K562 (cell line): ENCODE data around the gene CCDC136. TPM values are rescaled to one million over a fixed set of nuclear protein-coding genes. Genes with fewer than 3 reads are reported as not detected.

ENCODE experiments used
- CBFB ChIP-seq: sonication (generic); formaldehyde crosslinking; IDR thresholded peaks from 2 replicates; pipeline ENCODE4 v1.4.0; 2020; ENCODE audit warnings: mild to moderate bottlenecking, missing genetic modification reagents
- CBX2 ChIP-seq: fragments of 200-600 bp; sonication (generic); IDR thresholded peaks from one replicate; pipeline ENCODE4 v1.6.1; 2012; ENCODE audit warnings: mild to moderate bottlenecking, low read length, inconsistent platforms; ENCODE audit not compliant: insufficient read depth, poor library complexity, severe bottlenecking
- CHD2 ChIP-seq: IDR thresholded peaks from 2 replicates; pipeline ENCODE4 v1.6.1; 2011; ENCODE audit warnings: low read depth, low read length
- FOSL1 ChIP-seq: fragments of 200-800 bp; sonication (Bioruptor generic); conservative IDR thresholded peaks from 2 replicates; pipeline ENCODE4 v1.6.1; 2016; ENCODE audit warnings: missing genetic modification characterization, missing compliant biosample characterization
- HNRNPK ChIP-seq: fragments of 200-400 bp; formaldehyde crosslinking; IDR thresholded peaks from one replicate; pipeline ENCODE4 v1.6.1; 2018; ENCODE audit warnings: mild to moderate bottlenecking, low read depth, low read length; ENCODE audit not compliant: poor library complexity, severe bottlenecking
- MTA1 ChIP-seq: fragments of 450-650 bp; IDR thresholded peaks from 2 replicates; pipeline ENCODE4 v1.6.1; 2017; ENCODE audit warnings: borderline replicate concordance
- MTA3 ChIP-seq: fragments of 450-650 bp; formaldehyde crosslinking; IDR thresholded peaks from 2 replicates; pipeline ENCODE4 v1.6.1; 2017; ENCODE audit warnings: mild to moderate bottlenecking, borderline replicate concordance
- NR2F6 ChIP-seq: fragments of 450-650 bp; formaldehyde crosslinking; IDR thresholded peaks from 2 replicates; pipeline ENCODE4 v1.4.0; 2020; ENCODE audit warnings: mild to moderate bottlenecking
- RBFOX2 ChIP-seq: fragments of 200-400 bp; formaldehyde crosslinking; IDR thresholded peaks from 2 replicates; pipeline ENCODE4 v1.6.1; 2017; ENCODE audit warnings: low read depth, mild to moderate bottlenecking, low read length, moderate library complexity
- RBM25 ChIP-seq: fragments of 200-400 bp; formaldehyde crosslinking; IDR thresholded peaks from 2 replicates; pipeline ENCODE4 v1.6.1; 2018; ENCODE audit warnings: low read length, low read depth, moderate library complexity; ENCODE audit not compliant: severe bottlenecking
- RFX7 ChIP-seq: fragments of 250-450 bp; sonication (Bioruptor Pico); IDR thresholded peaks from 2 replicates; pipeline ENCODE4 v1.5.1; 2021; ENCODE audit warnings: mild to moderate bottlenecking
- TRIM24 ChIP-seq, 2 experiments: fragments of 450-650 bp; IDR thresholded peaks; 2 replicates each; pipeline ENCODE4 v1.6.1; 2016
- TSHZ1 ChIP-seq: fragments of 250-450 bp; sonication (Bioruptor Pico); IDR thresholded peaks from 2 replicates; pipeline ENCODE4 v1.4.0; 2020; ENCODE audit warnings: mild to moderate bottlenecking, moderate library complexity
- XRCC5 ChIP-seq: fragments of 200-400 bp; formaldehyde crosslinking; IDR thresholded peaks from 2 replicates; pipeline ENCODE4 v1.6.1; 2017; ENCODE audit warnings: low read depth, mild to moderate bottlenecking, low read length
- ZKSCAN8 ChIP-seq: fragments of 200-800 bp; sonication (Bioruptor generic); IDR thresholded peaks from 2 replicates; pipeline ENCODE4 v1.6.1; 2016; ENCODE audit warnings: missing genetic modification characterization, missing compliant biosample characterization
- ZNF12 ChIP-seq: sonication (generic); formaldehyde crosslinking; IDR thresholded peaks from 2 replicates; pipeline ENCODE4 v1.4.0; 2020; ENCODE audit warnings: mild to moderate bottlenecking, missing genetic modification reagents
- ZNF41 ChIP-seq: fragments of 250-450 bp; sonication (Bioruptor Pico); conservative IDR thresholded peaks from 2 replicates; pipeline ENCODE4 v1.4.0; 2020; ENCODE audit warnings: mild to moderate bottlenecking
- ZNF511 ChIP-seq: sonication (generic); formaldehyde crosslinking; IDR thresholded peaks from 2 replicates; pipeline ENCODE4 v1.8.0; 2022; ENCODE audit warnings: mild to moderate bottlenecking, missing genetic modification reagents
- ZNF644 ChIP-seq: fragments of 200-800 bp; sonication (Bioruptor generic); IDR thresholded peaks from 2 replicates; pipeline ENCODE4 v1.6.1; 2016; ENCODE audit warnings: low read depth, missing genetic modification characterization, missing compliant biosample characterization
- polyA plus RNA-seq, 8 experiments: library from polyadenylated mRNA; depleted of rRNA in 4 of 8; stranded (reverse) in 5 of 8; unstranded in 3 of 8; fragments of >200 nt; fragmentation: Nextera tagmentation in 2 of 8; fragmentation: Illumina TruSeq in 1 of 8; extraction: Ambion mirVana in 2 of 8; extraction: Trizol in 1 of 8; gene quantifications; 2 replicates each; pipeline versions ENCODE4 v1.2.1 to v1.2.3, GENCODE V29; 2011 to 2014; ENCODE audit warnings: inconsistent platforms in 1 of 8, missing spikeins in 1 of 8
- total RNA-seq, 7 experiments: library from RNA; depleted of rRNA in 6 of 7; stranded (reverse); fragments of >200 nt in 6 of 7; fragmentation: Illumina TruSeq in 2 of 7; extraction: Trizol in 2 of 7; gene quantifications; 2 replicates each; pipeline versions ENCODE4 v1.2.1 to v1.2.3, GENCODE V29; 2011 to 2021; ENCODE audit warnings: low replicate concordance in 1 of 7
- TF ChIP-seq, protein P1 (sequence below): sonication (generic); formaldehyde crosslinking; IDR thresholded peaks from 2 replicates; pipeline ENCODE4 v1.8.1; 2023; ENCODE audit warnings: mild to moderate bottlenecking, missing genetic modification reagents
- TF ChIP-seq, protein P2 (sequence below): fragments of 250-450 bp; sonication (Bioruptor Pico); IDR thresholded peaks from 2 replicates; pipeline ENCODE4 v1.9.0; 2021; ENCODE audit warnings: mild to moderate bottlenecking, inconsistent platforms

CCDC136 gene
- total and polyA plus RNA-seq, 9 of the 15 experiments (the other 6 are each of a cell fraction or from before 2014, with no cell fraction given): 2.4 to 40.8 (median 26.5) TPM

- TF ChIP-seq TSHZ1 (CRISPR knock-in tag) (no peak), RBM25 (no peak), NR2F6 (CRISPR knock-in tag) (no peak), CHD2 (no peak), ZKSCAN8 (CRISPR knock-in tag) (no peak), CBX2 (no peak), XRCC5 (no peak), ZNF644 (tag) (no peak), TRIM24 (IDR thresholded peaks at IDR 0.05) (no peak), ZNF511 (CRISPR knock-in tag) (peak; percentile 58; the same call in 1 of the 2 replicates), HNRNPK (no peak), CBFB (CRISPR knock-in tag) (0 out of 2 replicates have a peak, but pooled peaks have one; percentile 37), MTA1 (no peak), ZNF41 (CRISPR knock-in tag) (no peak), ZNF12 (CRISPR knock-in tag) (no peak), MTA3 (no peak), RFX7 (CRISPR knock-in tag) (no peak), FOSL1 (tag) (no peak), RBFOX2 (peak; percentile 63)
- TF ChIP-seq, protein P1, sequence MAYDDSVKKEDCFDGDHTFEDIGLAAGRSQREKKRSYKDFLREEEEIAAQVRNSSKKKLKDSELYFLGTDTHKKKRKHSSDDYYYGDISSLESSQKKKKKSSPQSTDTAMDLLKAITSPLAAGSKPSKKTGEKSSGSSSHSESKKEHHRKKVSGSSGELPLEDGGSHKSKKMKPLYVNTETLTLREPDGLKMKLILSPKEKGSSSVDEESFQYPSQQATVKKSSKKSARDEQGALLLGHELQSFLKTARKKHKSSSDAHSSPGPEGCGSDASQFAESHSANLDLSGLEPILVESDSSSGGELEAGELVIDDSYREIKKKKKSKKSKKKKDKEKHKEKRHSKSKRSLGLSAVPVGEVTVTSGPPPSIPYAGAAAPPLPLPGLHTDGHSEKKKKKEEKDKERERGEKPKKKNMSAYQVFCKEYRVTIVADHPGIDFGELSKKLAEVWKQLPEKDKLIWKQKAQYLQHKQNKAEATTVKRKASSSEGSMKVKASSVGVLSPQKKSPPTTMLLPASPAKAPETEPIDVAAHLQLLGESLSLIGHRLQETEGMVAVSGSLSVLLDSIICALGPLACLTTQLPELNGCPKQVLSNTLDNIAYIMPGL (CRISPR knock-in tag): no peak
- TF ChIP-seq, protein P2, sequence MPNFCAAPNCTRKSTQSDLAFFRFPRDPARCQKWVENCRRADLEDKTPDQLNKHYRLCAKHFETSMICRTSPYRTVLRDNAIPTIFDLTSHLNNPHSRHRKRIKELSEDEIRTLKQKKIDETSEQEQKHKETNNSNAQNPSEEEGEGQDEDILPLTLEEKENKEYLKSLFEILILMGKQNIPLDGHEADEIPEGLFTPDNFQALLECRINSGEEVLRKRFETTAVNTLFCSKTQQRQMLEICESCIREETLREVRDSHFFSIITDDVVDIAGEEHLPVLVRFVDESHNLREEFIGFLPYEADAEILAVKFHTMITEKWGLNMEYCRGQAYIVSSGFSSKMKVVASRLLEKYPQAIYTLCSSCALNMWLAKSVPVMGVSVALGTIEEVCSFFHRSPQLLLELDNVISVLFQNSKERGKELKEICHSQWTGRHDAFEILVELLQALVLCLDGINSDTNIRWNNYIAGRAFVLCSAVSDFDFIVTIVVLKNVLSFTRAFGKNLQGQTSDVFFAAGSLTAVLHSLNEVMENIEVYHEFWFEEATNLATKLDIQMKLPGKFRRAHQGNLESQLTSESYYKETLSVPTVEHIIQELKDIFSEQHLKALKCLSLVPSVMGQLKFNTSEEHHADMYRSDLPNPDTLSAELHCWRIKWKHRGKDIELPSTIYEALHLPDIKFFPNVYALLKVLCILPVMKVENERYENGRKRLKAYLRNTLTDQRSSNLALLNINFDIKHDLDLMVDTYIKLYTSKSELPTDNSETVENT (CRISPR knock-in tag): no peak
Observed at GRCh38 chr7:128841171-128841690, 49.5 kb downstream of the CCDC136 start (continued).
